ENCODE results near the gene USP6NL. TPM values are rescaled to one million over a fixed set of nuclear protein-coding genes. Genes with fewer than 3 reads are reported as not detected.

Gene USP6NL
- polyA plus RNA-seq, 1 of the 3 experiments (the other 2 are of a cell fraction) = 8.9 TPM

GRCh38 chr10:11448545-11449244 lies 162.8 kb downstream of the USP6NL start:
- no peaks in the 10 kb centered on the region for H3K36me3 ChIP-seq (replicated peaks in 1 of 2; ENCODE audit: control insufficient read depth in 1 of 2, insufficient read depth in 2 of 2, low read length in 1 of 2)
- no peaks in the 10 kb centered on the region for H3K9me3 ChIP-seq
- no peak overlapping the region for H3K4me2 ChIP-seq
- H3K79me2 ChIP-seq (ENCODE audit: insufficient read depth) = no peaks in the 10 kb centered on the region
- TF ChIP-seq ELF1 (IDR thresholded peaks at IDR 0.05) = no peak
- TF ChIP-seq TEAD4 (IDR thresholded peaks at IDR 0.05; ENCODE audit: borderline replicate concordance, insufficient read depth) = no peak
- TF ChIP-seq MEF2A (IDR thresholded peaks at IDR 0.05; ENCODE audit: borderline replicate concordance, low read depth) = no peak
- peaks cover 0 to 4% of the 10 kb centered on the region in 2 experiments; a peak in 1 of 4 replicates for H3K4me1 ChIP-seq (ENCODE audit: control insufficient read depth in 1 of 2, insufficient read depth in 2 of 2, low read depth in 1 of 2, low read length in 1 of 2)
- no peak for DNase-seq
- no peak overlapping the region for H3K4me3 ChIP-seq (ENCODE audit: low read depth in 2 of 2, low read length in 1 of 2)
- POLR2A ChIA-PET = no interaction called here
- CTCF ChIA-PET = interaction anchor here (1.0 kb wide), 1 partner anchor 19 kb away, joined by 3 read pairs; no protein-coding TSS in a partner anchor
- H3K27me3 ChIP-seq (ENCODE audit: insufficient read depth) = no peaks in the 10 kb centered on the region
- H4K20me1 ChIP-seq (ENCODE audit: insufficient read depth) = no peaks in the 10 kb centered on the region
- no peaks in the 10 kb centered on the region for H3F3A ChIP-seq (replicated peaks; ENCODE audit: insufficient read depth)
- no peak overlapping the region for H3K9ac ChIP-seq
- no peaks in the 10 kb centered on the region for H3K9me2 ChIP-seq
- WGBS (ENCODE audit: low lambda C conversion rate) = 40% methylated on average over 12 of the region's 12 CpGs
- no peak overlapping the region for H3K27ac ChIP-seq (ENCODE audit: low read depth in 2 of 2, low read length in 1 of 2)
- no peak overlapping the region for H2AFZ ChIP-seq (ENCODE audit: low read depth)

DNA sequence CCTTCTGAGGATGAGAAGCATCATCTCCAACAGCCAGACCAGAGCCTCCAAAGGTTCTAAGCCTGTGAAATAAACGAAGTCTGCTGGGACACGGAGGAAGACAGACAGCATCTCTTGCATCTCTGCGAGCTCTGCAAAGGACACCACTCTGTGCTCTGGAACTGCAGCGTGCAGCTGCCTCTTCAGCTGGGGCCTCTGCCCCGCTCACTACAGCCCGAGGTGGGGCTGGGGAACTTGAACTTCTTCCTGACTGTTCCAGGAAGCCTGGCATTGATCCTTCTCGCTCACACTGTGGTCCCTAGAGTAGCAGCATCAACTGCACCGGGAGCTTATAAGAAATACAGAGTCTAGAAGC lies 163.3 kb downstream of the USP6NL start:
- ChIA-PET POLR2A (no interaction called here), CTCF (interaction anchor here (1.0 to 1.5 kb wide), 3 partner anchors 18 to 24 kb away, joined by 3 to 10 read pairs (median 3); no protein-coding TSS in a partner anchor)
- no peak for DNase-seq
- H3K27me3 ChIP-seq (ENCODE audit: insufficient read depth) = no peaks in the 10 kb centered on the region
- H2AFZ ChIP-seq (ENCODE audit: low read depth) = no peak overlapping the region
- H3K9me2 ChIP-seq = no peaks in the 10 kb centered on the region
- no peaks in the 10 kb centered on the region for H3K36me3 ChIP-seq (replicated peaks in 1 of 2; ENCODE audit: control insufficient read depth in 1 of 2, insufficient read depth in 2 of 2, low read length in 1 of 2)
- TF ChIP-seq CTCF (IDR thresholded peaks at IDR 0.05) (no peak), FOXM1 (IDR thresholded peaks at IDR 0.05; ENCODE audit: low read depth) (no peak)
- no peaks in the 10 kb centered on the region for H3K79me2 ChIP-seq (ENCODE audit: insufficient read depth)
- H3K9me3 ChIP-seq = no peaks in the 10 kb centered on the region
- H3K27ac ChIP-seq (ENCODE audit: low read depth in 2 of 2, low read length in 1 of 2) = no peak overlapping the region
- H3K4me2 ChIP-seq = no peak overlapping the region
- 10% methylated on average over 4 of the region's 8 CpGs for WGBS (ENCODE audit: low lambda C conversion rate)
- H3F3A ChIP-seq (replicated peaks; ENCODE audit: insufficient read depth) = no peaks in the 10 kb centered on the region
- no peaks in the 10 kb centered on the region for H4K20me1 ChIP-seq (ENCODE audit: insufficient read depth)
- no peak overlapping the region for H3K9ac ChIP-seq
- H3K4me3 ChIP-seq (ENCODE audit: low read depth in 2 of 2, low read length in 1 of 2) = no peak overlapping the region
- peaks cover 0 to 4% of the 10 kb centered on the region in 2 experiments; a peak in 1 of 4 replicates for H3K4me1 ChIP-seq (ENCODE audit: control insufficient read depth in 1 of 2, insufficient read depth in 2 of 2, low read depth in 1 of 2, low read length in 1 of 2)

DNA sequence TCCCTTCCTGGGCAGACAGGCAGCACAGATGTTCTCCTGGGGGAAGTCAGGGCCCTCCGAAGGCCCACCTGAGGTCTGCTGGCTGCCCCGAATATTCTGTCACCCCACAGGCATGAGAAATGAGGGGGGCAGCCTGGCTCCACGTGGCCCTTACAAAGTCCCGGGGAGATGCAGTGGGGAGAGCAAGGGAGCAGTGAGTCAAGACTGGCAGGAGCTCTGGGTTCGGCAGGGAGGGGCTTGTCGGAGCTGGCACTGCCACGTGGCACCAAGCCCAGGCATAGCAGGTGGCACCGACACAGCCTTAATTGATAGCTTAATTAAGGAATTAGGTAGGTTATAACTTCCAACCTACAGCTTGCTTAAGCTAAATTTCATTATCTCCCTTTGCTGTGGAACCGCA lies 163.9 kb downstream of the USP6NL start:
- no peaks in the 10 kb centered on the region for H3K27me3 ChIP-seq (ENCODE audit: insufficient read depth)
- no peaks in the 10 kb centered on the region for H4K20me1 ChIP-seq (ENCODE audit: insufficient read depth)
- no peak overlapping the region for H3K4me3 ChIP-seq (ENCODE audit: low read depth in 2 of 2, low read length in 1 of 2)
- TF ChIP-seq EZH2phosphoT487 (IDR thresholded peaks at IDR 0.05; ENCODE audit: borderline replicate concordance, low read depth) = no peak
- no peak for DNase-seq
- H3K9me3 ChIP-seq = no peaks in the 10 kb centered on the region
- CTCF ChIA-PET = interaction anchor here (0.6 to 1.5 kb wide), 5 partner anchors 12 to 310 kb away, joined by 3 to 10 read pairs (median 3); no protein-coding TSS in a partner anchor
- no peak overlapping the region for H3K9ac ChIP-seq
- 27% methylated on average over 8 of the region's 9 CpGs for WGBS (ENCODE audit: low lambda C conversion rate)
- no peak overlapping the region for H3K4me2 ChIP-seq
- H3K9me2 ChIP-seq = no peaks in the 10 kb centered on the region
- H3K27ac ChIP-seq (ENCODE audit: low read depth in 2 of 2, low read length in 1 of 2) = no peak overlapping the region
- H3K79me2 ChIP-seq (ENCODE audit: insufficient read depth) = no peaks in the 10 kb centered on the region
- H3F3A ChIP-seq (replicated peaks; ENCODE audit: insufficient read depth) = no peaks in the 10 kb centered on the region
- POLR2A ChIA-PET = no interaction called here
- H3K36me3 ChIP-seq (replicated peaks in 1 of 2; ENCODE audit: control insufficient read depth in 1 of 2, insufficient read depth in 2 of 2, low read length in 1 of 2) = no peaks in the 10 kb centered on the region
- peaks cover 0 to 4% of the 10 kb centered on the region in 2 experiments; a peak in 1 of 4 replicates for H3K4me1 ChIP-seq (ENCODE audit: control insufficient read depth in 1 of 2, insufficient read depth in 2 of 2, low read depth in 1 of 2, low read length in 1 of 2)
- H2AFZ ChIP-seq (ENCODE audit: low read depth) = no peak overlapping the region
